Uterus (tissue), 4 donors: ENCODE results near the gene SERPINA5. TPM values are rescaled to one million over a fixed set of nuclear protein-coding genes. Genes with fewer than 3 reads are reported as not detected.

Experiments used
- DNase-seq, 2 donors: peaks; one replicate each; pipeline ENCODE4 v3.0.0-alpha.2; 2019 to 2020
- H3K27ac ChIP-seq, 2 donors: fragments of 200-600 bp; sonication (generic); 1 replicate in 1 of 2; 2 replicates in 1 of 2; pipeline ENCODE4 v1.5.1; 2016 to 2018
- H3K27me3 ChIP-seq, 2 donors: fragments of 200-600 bp; sonication (generic); one replicate each; pipeline ENCODE4 v1.5.1; 2018 to 2019; ENCODE audit warnings: control low read depth in 1 of 2
- H3K36me3 ChIP-seq, 2 donors: fragments of 200-600 bp; sonication (generic); one replicate each; pipeline ENCODE4 v1.5.1; 2019; ENCODE audit warnings: control low read depth in 1 of 2
- H3K4me1 ChIP-seq, 2 donors: fragments of 200-600 bp; sonication (generic); one replicate each; pipeline ENCODE4 v1.5.1; 2018 to 2019; ENCODE audit warnings: control low read depth in 1 of 2
- H3K4me3 ChIP-seq, 2 donors: fragments of 200-600 bp; sonication (generic); 1 replicate in 1 of 2; 2 replicates in 1 of 2; pipeline ENCODE4 v1.5.1; 2018 to 2019; ENCODE audit warnings: mild to moderate bottlenecking in 1 of 2
- H3K9me3 ChIP-seq, 2 donors: fragments of 200-600 bp; sonication (generic); one replicate each; pipeline ENCODE4 v1.5.1; 2019; ENCODE audit warnings: control low read depth in 1 of 2
- POLR2A ChIP-seq, 2 donors: fragments of 450-650 bp; IDR thresholded peaks; one replicate each; pipeline ENCODE4 v1.6.1; 2016; ENCODE audit warnings: antibody characterized with exemption in 2 of 2, mild to moderate bottlenecking in 1 of 2, moderate library complexity in 1 of 2
- intact Hi-C: fragments of 100-400 bp; cut with DNase I; formaldehyde crosslinking; loops from one replicate; pipeline ENCODE4 v1.15.1; 2023; ENCODE audit warnings: low total_unique reads
- total RNA-seq, 4 donors: library from RNA; depleted of rRNA in 3 of 4; stranded (reverse); fragments of >200 nt in 3 of 4; gene quantifications; one replicate each; pipeline versions ENCODE4 v1.1.0 to v1.2.4, GENCODE V29; 2014 to 2023
- TF ChIP-seq, protein P1 (sequence below), 4 experiments: fragments of 200-600 bp in 2 of 4; fragments of 450-650 bp in 2 of 4; sonication (generic) in 2 of 4; IDR thresholded peaks; one replicate each; pipeline ENCODE4 v1.5.1; 2016 to 2019; ENCODE audit warnings: antibody characterized with exemption in 4 of 4, mild to moderate bottlenecking in 2 of 4, moderate library complexity in 1 of 4
- donor health status: DM: yes; HTN: yes; CAD: no.

SERPINA5 gene
- total RNA-seq, 4 donors from 2014 or later, result under 0.01 to 19.6 (median 3.2) TPM

DNA sequence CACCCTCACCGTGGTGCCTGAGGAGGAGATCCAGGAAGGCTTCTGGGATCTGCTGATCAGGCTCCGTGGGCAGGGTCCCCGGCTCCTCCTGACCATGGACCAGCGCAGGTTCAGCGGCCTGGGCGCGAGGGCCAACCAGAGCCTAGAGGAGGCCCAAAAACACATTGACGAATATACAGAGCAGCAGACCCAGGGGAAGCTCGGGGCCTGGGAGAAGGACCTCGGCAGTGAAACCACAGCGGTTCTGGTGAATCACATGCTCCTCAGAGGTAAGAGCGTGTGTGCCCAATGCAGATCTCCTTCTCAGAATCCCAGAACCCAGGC, 60.4 kb downstream of the SERPINA5 start:
- Histone ChIP-seq H3K36me3 (no peaks in the 10 kb centered on the region), H3K27me3 (no peaks in the 10 kb centered on the region), H3K4me1 (no peaks in the 10 kb centered on the region), H3K4me3 (no peak overlapping the region), H3K27ac (no peak overlapping the region), H3K9me3 (no peaks in the 10 kb centered on the region)
- intact Hi-C loops, result no loop called here
- TF ChIP-seq, protein P1, sequence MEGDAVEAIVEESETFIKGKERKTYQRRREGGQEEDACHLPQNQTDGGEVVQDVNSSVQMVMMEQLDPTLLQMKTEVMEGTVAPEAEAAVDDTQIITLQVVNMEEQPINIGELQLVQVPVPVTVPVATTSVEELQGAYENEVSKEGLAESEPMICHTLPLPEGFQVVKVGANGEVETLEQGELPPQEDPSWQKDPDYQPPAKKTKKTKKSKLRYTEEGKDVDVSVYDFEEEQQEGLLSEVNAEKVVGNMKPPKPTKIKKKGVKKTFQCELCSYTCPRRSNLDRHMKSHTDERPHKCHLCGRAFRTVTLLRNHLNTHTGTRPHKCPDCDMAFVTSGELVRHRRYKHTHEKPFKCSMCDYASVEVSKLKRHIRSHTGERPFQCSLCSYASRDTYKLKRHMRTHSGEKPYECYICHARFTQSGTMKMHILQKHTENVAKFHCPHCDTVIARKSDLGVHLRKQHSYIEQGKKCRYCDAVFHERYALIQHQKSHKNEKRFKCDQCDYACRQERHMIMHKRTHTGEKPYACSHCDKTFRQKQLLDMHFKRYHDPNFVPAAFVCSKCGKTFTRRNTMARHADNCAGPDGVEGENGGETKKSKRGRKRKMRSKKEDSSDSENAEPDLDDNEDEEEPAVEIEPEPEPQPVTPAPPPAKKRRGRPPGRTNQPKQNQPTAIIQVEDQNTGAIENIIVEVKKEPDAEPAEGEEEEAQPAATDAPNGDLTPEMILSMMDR (IDR thresholded peaks at IDR 0.05), result no peak
- TF ChIP-seq POLR2A (IDR thresholded peaks at IDR 0.05), result no peak
- no peak for DNase-seq

Other genes starting within 250 kb of the SERPINA5 start
- gene SERPINA2, start 214.7 kb upstream of the SERPINA5 start, total RNA-seq, result not detected
- 1 to 10 TPM in 2 of 4 donors, under 1 TPM in 1, not detected in 1; 0.88 to 6.6 (median 4.9) TPM for gene SERPINA1, start 192.8 kb upstream of the SERPINA5 start, total RNA-seq
- not detected for gene SERPINA11, start 128.6 kb upstream of the SERPINA5 start, total RNA-seq
- not detected for gene SERPINA9, start 105.2 kb upstream of the SERPINA5 start, total RNA-seq
- gene SERPINA12, start 72.0 kb upstream of the SERPINA5 start, total RNA-seq, result not detected
- gene SERPINA4, start 20.0 kb upstream of the SERPINA5 start, total RNA-seq, result under 1 TPM in 1 of 4 donors, not detected in 3; 0.28 TPM
- 100 to 1,000 TPM in 1 of 4 donors, 10 to 100 TPM in 1, 1 to 10 TPM in 2; 1.7 to 109 (median 17.6) TPM for gene SERPINA3, start 31.0 kb downstream of the SERPINA5 start, total RNA-seq
- 1 to 10 TPM in 1 of 4 donors, under 1 TPM in 2, not detected in 1; 0.58 to 7.4 (median 0.90) TPM for gene GSC, start 188.7 kb downstream of the SERPINA5 start, total RNA-seq